HG02763 (cell line): ENCODE results near the gene CCDC33.

Experiments
- ATAC-seq: cut with Tn5 transposase; IDR thresholded peaks from one replicate; pipeline ENCODE4 v1.9.1; 2021; ENCODE audit warnings: mild to moderate bottlenecking, moderate library complexity; ENCODE audit not compliant: unreplicated experiment

CCDC33 gene

DNA sequence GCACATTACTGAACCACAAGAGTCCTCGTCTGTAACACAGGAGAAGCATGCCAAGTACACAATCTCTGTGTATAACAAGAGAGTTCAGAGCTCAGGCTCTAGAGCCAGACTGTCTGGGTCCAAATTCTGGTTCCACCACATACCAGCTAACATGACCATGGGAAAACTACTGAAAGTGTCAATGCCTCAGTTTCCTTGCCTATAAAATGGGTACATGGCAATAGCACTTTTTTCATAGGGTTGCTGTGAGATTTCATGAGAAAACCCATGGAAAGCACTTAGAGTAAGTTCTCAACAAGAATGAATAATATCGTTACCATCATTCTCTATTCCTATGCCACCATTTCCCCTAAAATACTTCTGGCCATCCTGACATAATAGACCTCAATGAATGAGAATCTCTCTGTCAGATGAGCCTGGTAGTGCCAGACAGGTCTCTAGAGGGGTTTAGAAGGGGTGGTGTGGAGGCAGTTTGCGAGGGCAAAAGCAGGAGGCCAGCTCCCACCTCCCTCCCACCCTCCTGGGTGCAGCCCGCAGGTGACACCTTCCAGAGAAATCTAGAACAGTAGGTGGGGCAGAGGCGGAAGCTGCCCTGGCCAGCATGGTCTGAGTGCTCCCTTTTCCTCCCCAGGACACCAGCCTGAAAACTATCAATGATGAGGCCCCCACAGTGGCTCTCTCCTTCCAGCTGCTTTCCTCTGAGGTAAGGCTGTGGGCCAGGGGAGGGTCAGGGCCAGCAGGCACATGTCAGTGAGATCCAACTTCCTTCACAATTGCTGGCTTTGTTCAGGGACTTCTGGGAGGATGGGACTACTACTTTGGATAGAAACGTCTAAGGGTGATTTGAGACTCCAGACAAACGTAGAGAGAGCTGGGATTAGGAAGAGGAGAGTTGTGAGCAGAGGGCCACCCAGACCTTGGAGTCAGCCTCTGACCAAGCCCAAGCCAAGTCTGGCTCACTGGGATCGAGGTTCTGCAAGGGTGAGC is 45.3 kb downstream of the CCDC33 start:
- no peak for ATAC-seq

DNA sequence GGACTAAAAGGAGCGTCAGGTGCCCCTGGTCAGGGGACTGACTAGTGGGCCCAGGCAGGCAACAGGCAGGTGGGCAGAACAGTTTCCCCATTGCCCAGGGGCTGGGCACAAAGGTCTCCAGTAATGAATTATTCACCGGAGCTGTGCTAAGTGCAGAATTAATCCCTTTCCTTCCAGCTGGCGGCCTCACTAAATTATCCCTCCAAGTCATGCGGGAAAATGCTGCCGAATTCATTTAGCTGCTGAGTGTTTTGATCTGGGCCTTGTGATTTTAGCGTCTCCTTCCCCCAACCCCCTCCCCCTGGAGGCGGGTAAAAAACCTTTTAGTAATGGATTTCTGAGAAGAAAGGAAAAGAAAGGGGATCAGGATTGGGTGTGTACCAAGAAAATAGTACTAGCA is 47.2 kb downstream of the CCDC33 start:
- ATAC-seq: no peak

DNA sequence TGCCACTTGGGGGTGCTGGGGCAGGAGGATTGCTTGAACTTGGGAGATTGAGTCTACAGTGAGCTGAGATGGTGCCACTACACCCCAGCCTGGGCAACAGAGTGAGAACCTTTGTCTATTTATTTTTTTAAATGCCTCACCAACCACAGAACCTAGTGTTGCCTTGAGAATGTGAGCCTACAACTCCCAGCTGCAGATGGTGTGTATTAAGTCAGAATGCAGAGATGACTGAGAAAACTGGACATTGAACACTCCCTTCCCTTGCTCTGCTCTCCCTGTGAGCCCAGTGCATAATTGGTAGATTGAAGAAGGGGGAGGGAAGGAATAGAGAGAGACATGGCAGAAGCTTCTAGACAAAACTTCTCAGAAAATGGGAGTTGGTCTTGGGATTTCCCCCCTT is 53.5 kb downstream of the CCDC33 start:
- ATAC-seq: no peak

GRCh38 chr15:74290645-74291044 is 54.5 kb downstream of the CCDC33 start:
- ATAC-seq: no peak

- no peak for ATAC-seq
These were observed 55.3 kb downstream of the CCDC33 start for GRCh38 chr15:74291101-74292071.

GRCh38 chr15:74293021-74293810 is 57.1 kb downstream of the CCDC33 start:
- ATAC-seq: no peak

DNA sequence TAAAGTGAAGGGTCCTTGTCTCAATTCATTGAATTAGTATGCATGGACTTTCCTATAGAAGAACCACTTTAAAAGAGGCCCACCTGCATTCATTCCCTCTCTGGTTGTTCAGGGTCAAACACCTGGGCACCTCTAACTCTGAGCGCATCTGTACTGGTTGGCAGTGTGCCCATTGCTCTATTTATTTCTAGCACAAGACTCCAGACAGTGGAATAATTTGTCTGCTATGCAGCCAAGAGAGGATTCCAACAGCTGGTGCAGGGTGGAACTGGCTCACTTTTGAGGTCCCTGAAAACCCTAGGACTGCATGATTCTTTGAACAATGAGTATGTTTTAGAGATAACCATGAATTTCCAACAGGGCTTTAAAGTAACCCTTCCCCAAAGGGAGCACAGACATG is 57.9 kb downstream of the CCDC33 start:
- no peak for ATAC-seq

DNA sequence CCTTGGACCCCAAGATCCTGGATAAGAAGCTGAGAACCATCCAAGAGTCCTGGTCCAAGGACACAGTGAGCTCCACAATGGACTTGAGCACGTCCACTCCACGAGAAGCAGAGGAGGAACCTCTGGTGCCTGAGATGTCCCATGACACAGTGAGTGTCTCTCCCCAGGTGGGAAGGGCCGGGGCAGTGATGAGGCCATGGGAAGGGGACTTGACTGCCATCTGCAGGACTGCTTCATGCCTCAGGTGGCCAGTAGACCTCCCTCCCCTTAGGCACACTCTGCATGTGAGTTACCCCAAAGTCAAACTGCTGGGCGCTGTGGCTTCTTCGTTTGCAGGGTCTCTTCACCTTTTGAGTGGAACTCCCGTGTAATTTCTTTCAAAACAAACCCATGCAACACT is 59.7 kb downstream of the CCDC33 start:
- ATAC-seq: no peak

DNA sequence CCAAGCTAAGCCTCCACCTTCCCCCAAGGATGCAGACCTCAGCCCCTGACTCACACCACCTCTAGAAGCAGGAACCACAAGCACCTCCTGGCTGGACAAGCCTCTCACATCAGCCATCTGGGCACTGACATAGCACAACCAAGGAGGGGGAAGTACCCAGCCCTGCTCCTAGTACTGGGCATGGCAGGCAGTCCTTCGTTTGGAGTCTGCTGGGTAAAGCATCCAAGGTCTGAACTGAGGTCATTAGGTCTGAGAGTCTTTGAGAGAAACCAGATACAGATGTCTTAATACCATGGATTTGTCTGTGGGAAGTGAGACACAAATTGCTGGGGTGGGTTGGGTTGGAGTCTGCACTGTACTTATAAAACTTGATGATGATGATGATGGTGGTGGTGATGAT is 61.8 kb downstream of the CCDC33 start:
- no peak for ATAC-seq

DNA sequence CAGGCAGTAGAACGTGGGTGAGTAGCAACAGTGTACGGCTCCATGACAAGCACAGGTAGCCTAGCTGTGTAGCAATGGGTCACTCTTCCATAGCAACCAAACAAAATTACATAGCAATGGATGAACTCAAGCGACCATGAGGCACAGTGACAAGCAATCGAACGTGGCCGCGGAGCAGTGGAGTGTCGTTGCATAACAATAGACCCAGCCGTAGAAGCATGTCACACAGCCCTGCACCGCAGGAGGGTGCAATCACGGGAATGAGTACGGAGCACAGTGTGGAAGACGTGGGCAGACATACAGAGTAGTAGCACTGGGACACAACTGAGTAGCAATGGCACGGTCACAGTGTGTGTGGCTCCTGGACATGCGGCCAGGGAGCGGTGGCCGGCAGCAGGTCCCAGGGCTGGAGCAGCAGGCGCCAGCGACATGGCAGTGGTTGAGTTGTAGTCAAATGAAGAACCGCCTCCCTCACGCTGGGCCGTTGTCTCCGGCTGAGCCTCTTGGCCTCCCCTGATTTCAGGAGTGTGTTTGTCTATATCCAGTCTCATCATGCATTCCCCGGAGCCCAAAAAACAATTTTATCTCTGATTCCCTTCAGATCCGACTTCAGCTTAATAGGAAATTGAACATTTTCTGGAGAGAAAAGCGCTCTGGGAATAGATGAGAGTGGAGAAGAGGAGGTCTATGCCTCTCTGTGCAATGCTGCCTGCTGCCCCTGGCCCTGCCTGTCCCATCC is 64.1 kb downstream of the CCDC33 start:
- no peak for ATAC-seq

- no peak for ATAC-seq
These were observed 65.6 kb downstream of the CCDC33 start for GRCh38 chr15:74301583-74302361.

DNA sequence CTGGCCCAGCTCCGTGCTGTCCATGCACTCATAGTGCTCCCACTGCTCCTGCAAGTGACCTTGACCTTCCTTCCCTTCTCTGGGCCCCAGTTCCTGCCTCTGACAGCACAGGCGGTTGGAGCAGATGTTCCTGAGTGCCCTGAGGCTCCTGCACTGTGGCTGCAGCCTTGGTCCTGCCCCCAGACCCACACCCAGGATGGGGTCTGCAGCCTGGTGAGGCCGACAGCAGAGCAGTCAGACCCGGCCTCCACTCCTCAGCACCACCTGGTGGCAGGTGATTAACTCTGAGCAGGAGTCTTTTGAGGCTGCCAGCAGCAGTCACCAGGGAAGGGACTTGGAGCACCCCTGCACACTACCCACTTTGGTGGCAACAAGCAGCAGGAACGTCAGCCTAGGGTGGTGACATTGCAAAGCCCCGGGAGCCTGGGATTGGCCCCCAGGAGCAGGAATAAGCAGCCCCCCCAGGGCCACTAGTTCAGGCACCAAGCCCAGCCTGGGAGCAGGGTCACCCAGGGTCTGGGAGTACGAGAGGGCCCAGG is 66.8 kb downstream of the CCDC33 start:
- ATAC-seq: no peak

DNA sequence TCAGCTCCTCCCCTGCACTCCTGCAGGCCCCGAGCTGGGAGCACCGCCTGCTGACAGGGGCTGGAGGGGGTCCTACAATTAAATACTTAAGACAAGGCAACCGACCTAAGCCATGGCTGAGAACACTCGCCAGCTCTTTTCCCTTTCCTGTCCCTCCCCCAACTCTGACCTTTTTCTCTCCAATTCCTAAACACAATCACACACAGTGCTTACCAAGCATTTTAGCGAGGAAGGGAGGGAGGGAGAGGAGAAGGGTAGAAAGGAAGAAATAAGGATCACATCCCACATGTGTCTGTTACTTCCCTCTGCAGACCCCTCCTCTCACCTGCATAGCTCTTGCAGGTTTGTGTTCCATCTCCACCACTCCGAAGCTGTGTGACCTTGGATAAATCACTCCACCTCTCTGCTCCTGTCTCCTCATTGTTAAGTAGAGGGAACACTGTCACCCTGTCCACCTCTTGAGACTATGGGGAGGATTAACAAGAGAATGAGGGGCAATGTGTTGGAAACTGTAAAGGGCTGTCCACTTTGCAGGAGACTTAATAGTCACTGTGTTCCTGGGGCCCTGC is 67.7 kb downstream of the CCDC33 start:
- no peak for ATAC-seq

- no peak for ATAC-seq
These were observed 68.3 kb downstream of the CCDC33 start for GRCh38 chr15:74304431-74304830.

- ATAC-seq: no peak
These were observed 69.6 kb downstream of the CCDC33 start for GRCh38 chr15:74305687-74306086.

GRCh38 chr15:74306781-74307217 is 70.7 kb downstream of the CCDC33 start:
- no peak for ATAC-seq

DNA sequence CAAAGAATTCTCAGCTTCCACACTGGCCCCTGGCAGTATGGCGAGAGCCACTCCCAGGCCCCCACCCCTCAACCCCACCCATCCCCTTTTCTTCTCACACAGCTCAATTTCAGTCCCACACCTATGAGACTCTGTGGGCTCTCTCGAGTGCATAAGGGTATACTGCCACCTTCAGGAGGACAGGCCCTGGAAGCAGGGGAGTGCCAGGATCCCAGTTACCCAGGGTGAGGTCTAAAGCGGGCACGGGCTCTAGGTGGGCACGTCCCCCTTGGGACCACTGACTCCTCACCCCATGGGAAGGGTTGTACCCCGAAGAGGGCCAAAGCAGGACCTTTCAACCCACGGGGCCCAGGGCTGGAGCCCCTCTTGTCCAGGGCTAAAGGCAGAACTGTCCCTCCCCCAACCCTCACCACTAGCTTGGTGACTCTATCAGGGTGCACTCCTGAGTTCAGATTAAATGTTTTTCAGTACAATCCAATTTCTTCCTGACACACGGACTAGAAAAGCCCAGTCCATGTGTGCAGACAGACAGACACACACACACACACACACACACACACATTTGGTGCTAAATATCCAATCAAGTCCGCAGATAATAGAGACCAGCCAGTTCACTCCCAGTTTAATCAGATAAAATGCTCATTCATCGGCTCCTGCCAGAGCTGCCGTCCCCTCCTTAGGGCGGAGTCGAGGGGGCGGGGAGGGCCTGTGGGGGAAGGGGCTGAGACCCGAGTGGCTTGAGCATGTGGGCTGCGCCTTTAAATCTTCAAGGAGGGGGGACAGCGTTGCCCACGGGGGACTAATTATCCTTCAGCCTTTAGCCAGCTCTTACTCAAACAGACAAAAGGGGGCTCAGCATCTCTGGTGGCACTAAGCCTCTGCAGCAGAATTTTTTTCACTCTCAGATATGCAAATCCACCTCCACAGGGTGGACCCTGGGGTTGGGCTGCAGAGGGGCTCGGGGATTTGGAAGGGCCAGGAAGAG is 72.0 kb downstream of the CCDC33 start:
- ATAC-seq: no peak
